Measurements from ENCODE around the gene ZBTB39.

- TF ChIP-seq TEAD4 (IDR thresholded peaks at IDR 0.05; ENCODE audit: borderline replicate concordance, insufficient read depth), result no peak
- no peak for TF ChIP-seq POLR2AphosphoS5 (IDR thresholded peaks at IDR 0.05; ENCODE audit: low read depth, low read length)
- no peak for TF ChIP-seq RAD21 (IDR thresholded peaks at IDR 0.05; ENCODE audit: low read length)
- TF ChIP-seq CTCF (IDR thresholded peaks at IDR 0.05), result no peak
- no peak for TF ChIP-seq NRF1 (IDR thresholded peaks at IDR 0.05; ENCODE audit: low read depth, low read length)
- TF ChIP-seq REST (IDR thresholded peaks at IDR 0.05; ENCODE audit: low read depth, low read length), result no peak
- TF ChIP-seq MXI1 (IDR thresholded peaks at IDR 0.05; ENCODE audit: low read depth, low read length), result no peak
- no peak for TF ChIP-seq SMC3 (IDR thresholded peaks at IDR 0.05; ENCODE audit: low read depth, low read length)
- no peak for TF ChIP-seq CHD2 (IDR thresholded peaks at IDR 0.05; ENCODE audit: low read length, partially characterized antibody)
Observed at GRCh38 chr12:56955631-56956256, 50.6 kb downstream of the ZBTB39 start.

Measured in SK-N-SH (cell line).